Measurements from ENCODE around the gene ZBED4.

DNA sequence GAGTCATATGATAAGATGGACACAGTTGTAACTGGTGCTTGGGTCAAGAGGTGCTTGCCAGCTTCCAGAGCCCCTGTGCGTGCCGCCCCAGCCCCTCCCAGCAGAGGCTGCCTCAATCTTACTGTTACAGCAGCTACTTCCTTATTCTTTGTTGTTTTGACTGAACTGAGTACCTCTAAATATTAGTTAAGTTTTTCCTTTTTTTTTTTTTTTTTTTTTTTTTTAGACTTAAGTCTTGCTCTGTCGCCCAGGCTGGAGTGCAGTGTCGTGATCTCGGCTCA, 8.8 kb downstream of the ZBED4 start:
- TF ChIP-seq CTCF (IDR thresholded peaks at IDR 0.05) (no peak), POLR2A (IDR thresholded peaks at IDR 0.05) (no peak)
